ENCODE results near the gene ERO1B. TPM values are rescaled to one million over a fixed set of nuclear protein-coding genes. Genes with fewer than 3 reads are reported as not detected.

ERO1B gene
- total and polyA plus RNA-seq, 2 of the 13 experiments (the other 11 are each of a cell fraction or from before 2014, with no cell fraction given), result 1.6 to 2.1 TPM

DNA sequence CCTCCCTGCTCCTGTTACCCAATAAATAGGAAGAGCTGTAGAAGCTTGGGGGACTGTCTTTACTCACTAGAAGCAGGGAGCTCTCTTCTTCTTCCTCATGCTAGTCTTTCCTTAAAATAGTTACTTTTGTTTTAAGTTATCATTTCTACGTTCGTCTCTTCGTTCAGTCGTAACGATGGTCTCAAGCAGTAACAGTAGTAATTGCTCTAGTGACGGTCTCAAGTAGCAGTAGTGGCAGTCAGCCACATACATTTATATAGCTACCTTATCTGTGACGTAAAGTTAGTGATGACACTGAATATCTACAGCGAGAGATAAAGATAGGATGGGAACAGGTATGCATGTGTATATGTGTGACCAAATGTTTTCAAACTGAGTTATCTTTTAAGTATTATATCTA, 15.4 kb upstream of the ERO1B start:
- DNase-seq (ENCODE audit: low spot score), result no peak
- BruUV-seq (replicated peaks), result no TSS peak
- no peak overlapping the region for H2AFZ ChIP-seq (ENCODE audit: low read length)
- no peaks in the 10 kb centered on the region for H3K36me3 ChIP-seq (replicated peaks in 1 of 2; ENCODE audit: control insufficient read depth in 1 of 2, insufficient read depth in 2 of 2, low read length in 2 of 2)
- no peak overlapping the region for H3K4me3 ChIP-seq (replicated peaks in 1 of 3; ENCODE audit: insufficient read depth in 1 of 3, low read depth in 2 of 3, low read length in 3 of 3)
- no peaks in the 10 kb centered on the region for H3K4me1 ChIP-seq (ENCODE audit: insufficient read depth, low read length)
- WGBS (ENCODE audit: low lambda C conversion rate), result 65% methylated on average over 8 of the region's 8 CpGs
- in situ Hi-C loops (cut with HindIII; ENCODE audit: extremely low pct_ligation_motif_present, low pct_unique_long_range_greater_than_20kb) (no loop called here), intact Hi-C loops (cut with micrococcal nuclease; ENCODE audit: unreplicated experiment) (no loop called here)
- H3K27me3 ChIP-seq (ENCODE audit: control insufficient read depth in 1 of 2, insufficient read depth in 2 of 2, low read length in 2 of 2), result no peaks in the 10 kb centered on the region; a peak in 1 of 5 replicates
- H3K9me3 ChIP-seq (ENCODE audit: low read length), result no peaks in the 10 kb centered on the region
- ChIA-PET POLR2A (no interaction called here), CTCF (ENCODE audit: low intra/inter-chr PET ratio, low total read pairs) (no interaction called here)
- ATAC-seq, result no peak
- H3K27ac ChIP-seq (ENCODE audit: extremely low read length, insufficient read depth, low read length), result no peak overlapping the region
- FAIRE-seq, result no peak
- TF ChIP-seq CREB1 (IDR thresholded peaks at IDR 0.05), result 0 out of 2 replicates have a peak, but pooled peaks have one; percentile 18
- TF ChIP-seq CREB1 (CRISPR knock-in tag; IDR thresholded peaks at IDR 0.05), result no peak
- TF ChIP-seq ZNF224 (CRISPR knock-in tag; IDR thresholded peaks at IDR 0.05), result no peak
- no peak overlapping the region for H3K4me2 ChIP-seq (ENCODE audit: low read depth, low read length)
- no peaks in the 10 kb centered on the region for H3K79me2 ChIP-seq (ENCODE audit: insufficient read depth, low read length)
- no peak overlapping the region for H3K9ac ChIP-seq (ENCODE audit: insufficient read depth, low read depth, low read length)
- H4K20me1 ChIP-seq (ENCODE audit: insufficient read depth, low read length), result no peaks in the 10 kb centered on the region

DNA sequence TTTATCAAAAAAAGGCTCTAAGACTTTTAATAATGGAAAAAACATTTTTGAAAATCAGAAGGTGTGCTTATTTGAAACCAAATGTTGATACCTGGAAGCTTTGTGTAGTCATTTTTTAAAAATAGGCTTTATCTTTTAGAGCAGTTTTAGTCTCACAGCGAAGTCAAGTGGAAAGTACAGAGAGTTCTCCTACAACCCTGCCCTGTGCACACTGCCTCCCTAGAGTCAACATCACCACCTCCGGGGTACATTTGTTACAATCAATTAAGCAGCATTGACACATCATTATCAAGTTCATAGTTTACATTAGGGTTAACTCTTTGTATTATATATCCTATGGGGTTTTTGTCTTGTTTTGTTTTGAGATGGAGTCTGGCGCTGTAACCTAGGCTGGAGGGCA, 10.7 kb upstream of the ERO1B start:
- Histone ChIP-seq H2AFZ (ENCODE audit: low read length) (no peak overlapping the region), H3K27me3 (ENCODE audit: control insufficient read depth in 1 of 2, insufficient read depth in 2 of 2, low read length in 2 of 2) (no peaks in the 10 kb centered on the region), H3K36me3 (replicated peaks in 1 of 2; ENCODE audit: control insufficient read depth in 1 of 2, insufficient read depth in 2 of 2, low read length in 2 of 2) (no peaks in the 10 kb centered on the region), H3K27ac (ENCODE audit: extremely low read length, insufficient read depth, low read length) (no peak overlapping the region), H3K4me1 (ENCODE audit: insufficient read depth, low read length) (no peaks in the 10 kb centered on the region), H3K79me2 (ENCODE audit: insufficient read depth, low read length) (no peaks in the 10 kb centered on the region), H3K9ac (ENCODE audit: insufficient read depth, low read depth, low read length) (no peak overlapping the region), H3K4me3 (replicated peaks in 1 of 3; ENCODE audit: insufficient read depth in 1 of 3, low read depth in 2 of 3, low read length in 3 of 3) (no peak overlapping the region), H3K4me2 (ENCODE audit: low read depth, low read length) (no peak overlapping the region), H3K9me3 (ENCODE audit: low read length) (no peaks in the 10 kb centered on the region), H4K20me1 (ENCODE audit: insufficient read depth, low read length) (no peaks in the 10 kb centered on the region)
- intact Hi-C loops (cut with micrococcal nuclease; ENCODE audit: unreplicated experiment) (no loop called here), in situ Hi-C loops (cut with HindIII; ENCODE audit: extremely low pct_ligation_motif_present, low pct_unique_long_range_greater_than_20kb) (no loop called here)
- ATAC-seq (no peak), DNase-seq (ENCODE audit: low spot score) (no peak), FAIRE-seq (no peak)
- WGBS (ENCODE audit: low lambda C conversion rate), result 65% methylated on average over 3 of the region's 3 CpGs
- POLR2A ChIA-PET, result no interaction called here
- TF ChIP-seq, protein P1, sequence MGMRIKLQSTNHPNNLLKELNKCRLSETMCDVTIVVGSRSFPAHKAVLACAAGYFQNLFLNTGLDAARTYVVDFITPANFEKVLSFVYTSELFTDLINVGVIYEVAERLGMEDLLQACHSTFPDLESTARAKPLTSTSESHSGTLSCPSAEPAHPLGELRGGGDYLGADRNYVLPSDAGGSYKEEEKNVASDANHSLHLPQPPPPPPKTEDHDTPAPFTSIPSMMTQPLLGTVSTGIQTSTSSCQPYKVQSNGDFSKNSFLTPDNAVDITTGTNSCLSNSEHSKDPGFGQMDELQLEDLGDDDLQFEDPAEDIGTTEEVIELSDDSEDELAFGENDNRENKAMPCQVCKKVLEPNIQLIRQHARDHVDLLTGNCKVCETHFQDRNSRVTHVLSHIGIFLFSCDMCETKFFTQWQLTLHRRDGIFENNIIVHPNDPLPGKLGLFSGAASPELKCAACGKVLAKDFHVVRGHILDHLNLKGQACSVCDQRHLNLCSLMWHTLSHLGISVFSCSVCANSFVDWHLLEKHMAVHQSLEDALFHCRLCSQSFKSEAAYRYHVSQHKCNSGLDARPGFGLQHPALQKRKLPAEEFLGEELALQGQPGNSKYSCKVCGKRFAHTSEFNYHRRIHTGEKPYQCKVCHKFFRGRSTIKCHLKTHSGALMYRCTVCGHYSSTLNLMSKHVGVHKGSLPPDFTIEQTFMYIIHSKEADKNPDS (CRISPR knock-in tag; IDR thresholded peaks at IDR 0.05), result no peak
- TF ChIP-seq NCOA5 (CRISPR knock-in tag; IDR thresholded peaks at IDR 0.05), result no peak
- no peak for TF ChIP-seq ZNF761 (CRISPR knock-in tag; conservative IDR thresholded peaks at IDR 0.05)
- TF ChIP-seq BORCS8-MEF2B (CRISPR knock-in tag; IDR thresholded peaks at IDR 0.05), result no peak
- TF ChIP-seq, protein P2, sequence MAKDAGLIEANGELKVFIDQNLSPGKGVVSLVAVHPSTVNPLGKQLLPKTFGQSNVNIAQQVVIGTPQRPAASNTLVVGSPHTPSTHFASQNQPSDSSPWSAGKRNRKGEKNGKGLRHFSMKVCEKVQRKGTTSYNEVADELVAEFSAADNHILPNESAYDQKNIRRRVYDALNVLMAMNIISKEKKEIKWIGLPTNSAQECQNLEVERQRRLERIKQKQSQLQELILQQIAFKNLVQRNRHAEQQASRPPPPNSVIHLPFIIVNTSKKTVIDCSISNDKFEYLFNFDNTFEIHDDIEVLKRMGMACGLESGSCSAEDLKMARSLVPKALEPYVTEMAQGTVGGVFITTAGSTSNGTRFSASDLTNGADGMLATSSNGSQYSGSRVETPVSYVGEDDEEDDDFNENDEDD (CRISPR knock-in tag; IDR thresholded peaks at IDR 0.05; ENCODE audit: borderline replicate concordance), result no peak
- TF ChIP-seq, protein P3, sequence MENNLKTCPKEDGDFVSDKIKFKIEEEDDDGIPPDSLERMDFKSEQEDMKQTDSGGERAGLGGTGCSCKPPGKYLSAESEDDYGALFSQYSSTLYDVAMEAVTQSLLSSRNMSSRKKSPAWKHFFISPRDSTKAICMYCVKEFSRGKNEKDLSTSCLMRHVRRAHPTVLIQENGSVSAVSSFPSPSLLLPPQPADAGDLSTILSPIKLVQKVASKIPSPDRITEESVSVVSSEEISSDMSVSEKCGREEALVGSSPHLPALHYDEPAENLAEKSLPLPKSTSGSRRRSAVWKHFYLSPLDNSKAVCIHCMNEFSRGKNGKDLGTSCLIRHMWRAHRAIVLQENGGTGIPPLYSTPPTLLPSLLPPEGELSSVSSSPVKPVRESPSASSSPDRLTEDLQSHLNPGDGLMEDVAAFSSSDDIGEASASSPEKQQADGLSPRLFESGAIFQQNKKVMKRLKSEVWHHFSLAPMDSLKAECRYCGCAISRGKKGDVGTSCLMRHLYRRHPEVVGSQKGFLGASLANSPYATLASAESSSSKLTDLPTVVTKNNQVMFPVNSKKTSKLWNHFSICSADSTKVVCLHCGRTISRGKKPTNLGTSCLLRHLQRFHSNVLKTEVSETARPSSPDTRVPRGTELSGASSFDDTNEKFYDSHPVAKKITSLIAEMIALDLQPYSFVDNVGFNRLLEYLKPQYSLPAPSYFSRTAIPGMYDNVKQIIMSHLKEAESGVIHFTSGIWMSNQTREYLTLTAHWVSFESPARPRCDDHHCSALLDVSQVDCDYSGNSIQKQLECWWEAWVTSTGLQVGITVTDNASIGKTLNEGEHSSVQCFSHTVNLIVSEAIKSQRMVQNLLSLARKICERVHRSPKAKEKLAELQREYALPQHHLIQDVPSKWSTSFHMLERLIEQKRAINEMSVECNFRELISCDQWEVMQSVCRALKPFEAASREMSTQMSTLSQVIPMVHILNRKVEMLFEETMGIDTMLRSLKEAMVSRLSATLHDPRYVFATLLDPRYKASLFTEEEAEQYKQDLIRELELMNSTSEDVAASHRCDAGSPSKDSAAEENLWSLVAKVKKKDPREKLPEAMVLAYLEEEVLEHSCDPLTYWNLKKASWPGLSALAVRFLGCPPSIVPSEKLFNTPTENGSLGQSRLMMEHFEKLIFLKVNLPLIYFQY (CRISPR knock-in tag; IDR thresholded peaks at IDR 0.05; ENCODE audit: borderline replicate concordance), result no peak
- TF ChIP-seq, protein P4, sequence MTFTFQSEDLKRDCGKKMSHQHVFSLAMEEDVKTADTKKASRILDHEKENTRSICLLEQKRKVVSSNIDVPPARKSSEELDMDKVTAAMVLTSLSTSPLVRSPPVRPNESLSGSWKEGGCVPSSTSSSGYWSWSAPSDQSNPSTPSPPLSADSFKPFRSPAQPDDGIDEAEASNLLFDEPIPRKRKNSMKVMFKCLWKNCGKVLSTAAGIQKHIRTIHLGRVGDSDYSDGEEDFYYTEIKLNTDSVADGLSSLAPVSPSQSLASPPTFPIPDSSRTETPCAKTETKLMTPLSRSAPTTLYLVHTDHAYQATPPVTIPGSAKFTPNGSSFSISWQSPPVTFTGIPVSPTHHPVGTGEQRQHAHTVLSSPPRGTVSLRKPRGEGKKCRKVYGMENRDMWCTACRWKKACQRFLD (CRISPR knock-in tag; IDR thresholded peaks at IDR 0.05; ENCODE audit: borderline replicate concordance), result no peak
- CTCF ChIA-PET (ENCODE audit: low intra/inter-chr PET ratio, low total read pairs), result no interaction called here
- BruUV-seq (replicated peaks), result no TSS peak
